Aorta (tissue), 5 donors: Measurements from ENCODE around the gene NHERF2. TPM values are rescaled to one million over a fixed set of nuclear protein-coding genes. Genes with fewer than 3 reads are reported as not detected.

Experiments used
- ATAC-seq: fragments of 200-7000 bp; cut with Tn5 transposase; one replicate; pipeline ENCODE4 v1.9.1; 2022; ENCODE audit warnings: moderate library complexity; ENCODE audit not compliant: low FRiP score
- DNase-seq, 2 donors: peaks; one replicate each; pipeline ENCODE4 v3.0.0-alpha.2; 2020
- H3K27ac ChIP-seq, 2 donors: one replicate each; pipeline ENCODE4 v1.5.1; 2013; ENCODE audit warnings: low read length in 2 of 2, mild to moderate bottlenecking in 2 of 2, moderate library complexity in 2 of 2, control low read depth in 1 of 2, inconsistent platforms in 1 of 2, low read depth in 1 of 2
- H3K27me3 ChIP-seq, 2 donors: one replicate each; pipeline ENCODE4 v1.6.1; 2013; ENCODE audit warnings: control low read depth in 1 of 2, low read length in 1 of 2, mild to moderate bottlenecking in 1 of 2, moderate library complexity in 1 of 2; ENCODE audit not compliant: insufficient read depth in 2 of 2, control insufficient read depth in 1 of 2
- H3K36me3 ChIP-seq, 2 donors: one replicate each; pipeline ENCODE4 v1.6.1; 2013; ENCODE audit warnings: control low read depth in 1 of 2, low read length in 1 of 2, mild to moderate bottlenecking in 1 of 2; ENCODE audit not compliant: insufficient read depth in 2 of 2, control insufficient read depth in 1 of 2
- H3K4me1 ChIP-seq, 2 donors: one replicate each; pipeline ENCODE4 v1.6.1; 2013; ENCODE audit warnings: low read length in 2 of 2, control low read depth in 1 of 2, mild to moderate bottlenecking in 1 of 2, moderate library complexity in 1 of 2; ENCODE audit not compliant: insufficient read depth in 2 of 2, control insufficient read depth in 1 of 2
- H3K4me3 ChIP-seq, 2 donors: one replicate each; pipeline ENCODE4 v1.5.1; 2013; ENCODE audit warnings: low read length in 2 of 2, control low read depth in 1 of 2, mild to moderate bottlenecking in 1 of 2
- H3K9me3 ChIP-seq: one replicate; pipeline ENCODE4 v1.6.1; 2013; ENCODE audit warnings: mild to moderate bottlenecking, low read length; ENCODE audit not compliant: control insufficient read depth
- WGBS, 2 donors: extraction: QIAGEN DNeasy Blood & Tissue Kit; methylation state at CpG; one replicate each; pipeline ENCODE4 v1.1.7; 2013; 5-methylcytosine and 5-hydroxymethylcytosine counted together
- intact Hi-C, 2 donors: fragments of 100-400 bp; cut with DNase I; formaldehyde crosslinking; loops; one replicate each; pipeline versions ENCODE4 v1.14.2 to v1.15.0; 2022
- polyA plus RNA-seq, 2 donors: library from polyadenylated mRNA; stranded (reverse); fragments of 200-250 nt; gene quantifications; one replicate each; pipeline ENCODE4 v1.2.3, GENCODE V29; 2013
- total RNA-seq, 2 donors: library from RNA; stranded (reverse); fragmentation: NEBNext Ultra II Directional; extraction: Animal tissue kit (Norgen Biotek cat#: 25700); gene quantifications; one replicate each; pipeline ENCODE4 v1.2.1, GENCODE V29; 2021
- donor health status: healthy with polysubstance abuse.
- donor health status: Bipolar disorder and iron deficiency.
- donor health status: DM: no; HTN: no; CAD: no.
- donor health status: DM: no; HTN: no; CAD: no.
- donor health status: DM: yes; HTN: yes; CAD: no.

The NHERF2 gene
- total and polyA plus RNA-seq, 4 donors: 81.8 to 133 (median 114) TPM

GRCh38 chr16:1997494-1998359, 29.0 kb upstream of the NHERF2 start:
- 85 to 87% methylated on average over 23 to 26 of the region's 26 CpGs for WGBS, 2 donors
- intact Hi-C loops: no loop called here
- H3K36me3 ChIP-seq: peaks cover 0 to 17% of the 10 kb centered on the region in 2 donors
- no peaks in the 10 kb centered on the region for H3K9me3 ChIP-seq
- H3K27me3 ChIP-seq: no peaks in the 10 kb centered on the region
- ATAC-seq: no peak
- no peaks in the 10 kb centered on the region for H3K4me1 ChIP-seq
- DNase-seq: no peak
- H3K27ac ChIP-seq: no peak overlapping the region
- no peak overlapping the region for H3K4me3 ChIP-seq

GRCh38 chr16:1998360-1998835, 28.3 kb upstream of the NHERF2 start:
- WGBS, 2 donors: 93 to 94% methylated on average over 26 to 27 of the region's 27 CpGs
- H3K4me1 ChIP-seq: no peaks in the 10 kb centered on the region
- H3K27ac ChIP-seq: no peak overlapping the region
- no peaks in the 10 kb centered on the region for H3K27me3 ChIP-seq
- intact Hi-C loops: no loop called here
- no peaks in the 10 kb centered on the region for H3K9me3 ChIP-seq
- DNase-seq: no peak
- no peak overlapping the region for H3K4me3 ChIP-seq
- ATAC-seq: no peak
- peaks cover 0 to 17% of the 10 kb centered on the region in 2 donors for H3K36me3 ChIP-seq

- Histone ChIP-seq H3K36me3 (peaks cover 0 to 17% of the 10 kb centered on the region in 2 donors), H3K27me3 (no peaks in the 10 kb centered on the region), H3K9me3 (no peaks in the 10 kb centered on the region), H3K4me3 (no peak overlapping the region), H3K4me1 (no peaks in the 10 kb centered on the region), H3K27ac (no peak overlapping the region)
- ATAC-seq (no peak), DNase-seq (no peak)
- 92 to 93% methylated on average over 35 to 39 of the region's 39 CpGs for WGBS, 2 donors
- intact Hi-C loops: no loop called here
These were observed 27.6 kb upstream of the NHERF2 start for GRCh38 chr16:1998852-1999801.

- intact Hi-C loops: no loop called here
These were observed 26.7 kb upstream of the NHERF2 start for GRCh38 chr16:1999866-2000514.

GRCh38 chr16:2001035-2001434, 25.7 kb upstream of the NHERF2 start:
- Histone ChIP-seq H3K36me3 (peaks cover 0 to 17% of the 10 kb centered on the region in 2 donors), H3K9me3 (no peaks in the 10 kb centered on the region), H3K27ac (no peak overlapping the region), H3K4me3 (no peak overlapping the region), H3K4me1 (no peaks in the 10 kb centered on the region), H3K27me3 (no peaks in the 10 kb centered on the region)
- 93 to 94% methylated on average over 19 of the region's 19 CpGs for WGBS, 2 donors
- no peak for DNase-seq
- intact Hi-C loops: no loop called here
- no peak for ATAC-seq

More at GRCh38 chr16:1999866-2000514, 26.7 kb upstream of the NHERF2 start:
- Histone ChIP-seq H3K27me3 (no peaks in the 10 kb centered on the region), H3K9me3 (no peaks in the 10 kb centered on the region), H3K4me1 (no peaks in the 10 kb centered on the region), H3K27ac (no peak overlapping the region), H3K36me3 (peaks cover 0 to 17% of the 10 kb centered on the region in 2 donors), H3K4me3 (no peak overlapping the region)
- 88 to 90% methylated on average over 27 to 28 of the region's 28 CpGs for WGBS, 2 donors
- no peak for ATAC-seq
- DNase-seq: no peak

GRCh38 chr16:2001456-2002355, 25.0 kb upstream of the NHERF2 start:
- peaks cover 0 to 17% of the 10 kb centered on the region in 2 donors for H3K36me3 ChIP-seq
- H3K4me3 ChIP-seq: no peak overlapping the region
- no peaks in the 10 kb centered on the region for H3K4me1 ChIP-seq
- no peaks in the 10 kb centered on the region for H3K27me3 ChIP-seq
- no peak for DNase-seq
- intact Hi-C loops: no loop called here
- H3K27ac ChIP-seq: no peak overlapping the region
- WGBS, 2 donors: 94 to 95% methylated on average over 52 to 53 of the region's 53 CpGs
- ATAC-seq: no peak
- H3K9me3 ChIP-seq: no peaks in the 10 kb centered on the region

- intact Hi-C loops: no loop called here
- Histone ChIP-seq H3K4me3 (no peak overlapping the region), H3K4me1 (no peaks in the 10 kb centered on the region), H3K27ac (no peak overlapping the region), H3K36me3 (peaks cover 0 to 17% of the 10 kb centered on the region in 2 donors), H3K9me3 (no peaks in the 10 kb centered on the region), H3K27me3 (no peaks in the 10 kb centered on the region)
- ATAC-seq (no peak), DNase-seq (no peak)
- 92 to 93% methylated on average over 44 to 47 of the region's 47 CpGs for WGBS, 2 donors
These were observed 24.1 kb upstream of the NHERF2 start for GRCh38 chr16:2002406-2003230.
